NT2/D1 (cell line): ENCODE results near the gene NUDCD2.

Source experiments
- SUZ12 ChIP-seq: IDR thresholded peaks from 2 replicates; pipeline ENCODE4 v1.6.1; 2011; ENCODE audit not compliant: insufficient read length, insufficient read depth; ENCODE audit errors: extremely low read depth
- ZNF274 ChIP-seq: IDR thresholded peaks from 2 replicates; pipeline ENCODE4 v1.6.1; 2011; ENCODE audit warnings: mild to moderate bottlenecking, low read depth, low read length

GRCh38 chr5:163489055-163489744 is 29.3 kb upstream of the NUDCD2 start:
- TF ChIP-seq ZNF274 = no peak
- TF ChIP-seq SUZ12 = no peak
